C4-2B (cell line): Measurements from ENCODE around the gene FTCDNL1.

Experiments used
- ZFX ChIP-seq: fragments of 450-650 bp; IDR thresholded peaks from 2 replicates; pipeline ENCODE4 v1.6.1; 2017
- TF ChIP-seq, protein P1 (sequence below): fragments of 450-650 bp; conservative IDR thresholded peaks from 2 replicates; pipeline ENCODE4 v1.5.1; 2017; ENCODE audit warnings: mild to moderate bottlenecking

DNA sequence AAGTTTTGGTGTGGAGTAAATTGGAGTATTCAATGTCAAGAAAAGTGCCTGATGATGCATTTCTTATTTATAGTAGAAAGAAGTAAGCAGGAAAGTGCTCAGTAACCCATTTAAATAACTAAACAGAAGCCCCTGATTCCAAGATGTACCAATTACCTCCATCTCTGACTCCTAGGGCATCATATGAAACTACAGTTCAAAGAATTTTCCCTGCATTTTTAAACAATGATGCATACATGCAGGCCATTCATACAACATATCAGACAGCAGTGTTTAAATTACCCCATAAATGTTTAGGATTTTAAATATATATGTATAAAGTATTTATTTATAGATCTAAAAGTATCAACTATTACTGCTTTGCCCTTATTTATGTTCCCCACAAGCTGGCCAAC lies 36.2 kb downstream of the FTCDNL1 start:
- TF ChIP-seq, protein P1, sequence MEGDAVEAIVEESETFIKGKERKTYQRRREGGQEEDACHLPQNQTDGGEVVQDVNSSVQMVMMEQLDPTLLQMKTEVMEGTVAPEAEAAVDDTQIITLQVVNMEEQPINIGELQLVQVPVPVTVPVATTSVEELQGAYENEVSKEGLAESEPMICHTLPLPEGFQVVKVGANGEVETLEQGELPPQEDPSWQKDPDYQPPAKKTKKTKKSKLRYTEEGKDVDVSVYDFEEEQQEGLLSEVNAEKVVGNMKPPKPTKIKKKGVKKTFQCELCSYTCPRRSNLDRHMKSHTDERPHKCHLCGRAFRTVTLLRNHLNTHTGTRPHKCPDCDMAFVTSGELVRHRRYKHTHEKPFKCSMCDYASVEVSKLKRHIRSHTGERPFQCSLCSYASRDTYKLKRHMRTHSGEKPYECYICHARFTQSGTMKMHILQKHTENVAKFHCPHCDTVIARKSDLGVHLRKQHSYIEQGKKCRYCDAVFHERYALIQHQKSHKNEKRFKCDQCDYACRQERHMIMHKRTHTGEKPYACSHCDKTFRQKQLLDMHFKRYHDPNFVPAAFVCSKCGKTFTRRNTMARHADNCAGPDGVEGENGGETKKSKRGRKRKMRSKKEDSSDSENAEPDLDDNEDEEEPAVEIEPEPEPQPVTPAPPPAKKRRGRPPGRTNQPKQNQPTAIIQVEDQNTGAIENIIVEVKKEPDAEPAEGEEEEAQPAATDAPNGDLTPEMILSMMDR: no peak
- no peak for TF ChIP-seq ZFX
